ENCODE measurements around the gene DCDC2. TPM values are rescaled to one million over a fixed set of nuclear protein-coding genes. Genes with fewer than 3 reads are reported as not detected.

DCDC2 gene
- total and polyA plus RNA-seq, 2 donors (not counting 3 experiments of a cell fraction or from before 2014, with no cell fraction given): not detected

GRCh38 chr6:24226541-24226940 is 131.3 kb downstream of the DCDC2 start:
- Histone ChIP-seq H3K27ac (ENCODE audit: insufficient read depth, low read depth, low read length) (no peak overlapping the region), H3K4me3 (replicated peaks in 1 of 3; ENCODE audit: insufficient read depth in 1 of 3, low read depth in 1 of 3, low read length in 3 of 3) (no peak overlapping the region), H3K4me2 (ENCODE audit: insufficient read depth, low read length) (no peak overlapping the region), H3K9me1 (replicated peaks; ENCODE audit: control insufficient read depth, extremely low read depth, insufficient read depth, low read length) (no peaks in the 10 kb centered on the region), H3K4me1 (ENCODE audit: control insufficient read depth, extremely low read depth, insufficient read depth, low read length) (no peaks in the 10 kb centered on the region), H3K27me3 (ENCODE audit: control insufficient read depth in 2 of 2, insufficient read depth in 2 of 2, low read length in 2 of 2) (no peaks in the 10 kb centered on the region), H3K36me3 (ENCODE audit: control insufficient read depth in 2 of 2, extremely low read depth in 1 of 2, insufficient read depth in 2 of 2, low read length in 2 of 2) (no peaks in the 10 kb centered on the region), H2AFZ (ENCODE audit: low read depth, low read length) (no peak overlapping the region), H3K9me3 (replicated peaks; ENCODE audit: control insufficient read depth, insufficient read depth, low read length) (no peaks in the 10 kb centered on the region), H4K20me1 (replicated peaks; ENCODE audit: control insufficient read depth, extremely low read depth, insufficient read depth, low read length) (no peaks in the 10 kb centered on the region), H3K9ac (replicated peaks; ENCODE audit: extremely low read depth, insufficient read depth, low read length) (no peak overlapping the region), H3K79me2 (ENCODE audit: control insufficient read depth, insufficient read depth, low read length) (no peaks in the 10 kb centered on the region)
- FAIRE-seq (no peak), DNase-seq (ENCODE audit: low read depth, low spot score) (no peak)
- dilution Hi-C loops (cut with MboI; ENCODE audit: extremely low pct_ligation_motif_present, low sequenced_read_pairs): no loop called here
- ChIA-PET POLR2A (no interaction called here), CTCF (no interaction called here)
- BruUV-seq (replicated peaks): no TSS peak
- intact Hi-C loops (cut with micrococcal nuclease): no loop called here
- TF ChIP-seq MYC (IDR thresholded peaks at IDR 0.05; ENCODE audit: low read depth, low read length): no peak
- no peak for TF ChIP-seq GATA2 (IDR thresholded peaks at IDR 0.05; ENCODE audit: insufficient read depth, insufficient read length, low read depth, low read length)
- TF ChIP-seq MAX (IDR thresholded peaks at IDR 0.05; ENCODE audit: insufficient read depth, insufficient read length): no peak
- TF ChIP-seq CTCF (IDR thresholded peaks at IDR 0.05; ENCODE audit: extremely low read depth in 1 of 2, insufficient read depth in 1 of 2, low read depth in 1 of 2, low read length in 2 of 2): no peak
- no peak for TF ChIP-seq POLR2AphosphoS5 (IDR thresholded peaks at IDR 0.05; ENCODE audit: insufficient read depth, low read depth, low read length)
- TF ChIP-seq POLR2A (IDR thresholded peaks at IDR 0.05; ENCODE audit: low read depth, low read length): no peak
- no peak for TF ChIP-seq FOS (IDR thresholded peaks at IDR 0.05; ENCODE audit: borderline replicate concordance, insufficient read depth, low read length)
